SK-N-SH treated with all-trans-retinoic acid at 6 μM for 48 hours (cell line): ENCODE data around the gene PARD3B.
A peak's percentile ranks its signal among the peaks of the same experiment; 100 is the strongest.

Experiments
- ATAC-seq: fragments of 200-7000 bp; cut with Tn5 transposase; 3 replicates; pipeline ENCODE4 v1.9.1; 2020; ENCODE audit warnings: mild to moderate bottlenecking, moderate library complexity
- ARNTL ChIP-seq: fragments of 450-650 bp; formaldehyde crosslinking; IDR thresholded peaks from 2 replicates; pipeline ENCODE4 v1.5.0; 2020; ENCODE audit warnings: low read depth, mild to moderate bottlenecking, moderate library complexity, borderline replicate concordance
- BACH2 ChIP-seq: fragments of 250-450 bp; sonication (Bioruptor Pico); IDR thresholded peaks from 2 replicates; pipeline ENCODE4 v1.9.0; 2021; ENCODE audit warnings: mild to moderate bottlenecking, borderline replicate concordance
- CREB5 ChIP-seq: fragments of 250-450 bp; sonication (Bioruptor Pico); IDR thresholded peaks from 2 replicates; pipeline ENCODE4 v1.5.1; 2020; ENCODE audit warnings: low read depth, mild to moderate bottlenecking, moderate library complexity
- CSDC2 ChIP-seq: fragments of 250-450 bp; sonication (Bioruptor Pico); IDR thresholded peaks from 2 replicates; pipeline ENCODE4 v1.5.0; 2020; ENCODE audit warnings: mild to moderate bottlenecking, moderate library complexity
- CSRNP3 ChIP-seq: fragments of 250-450 bp; sonication (Bioruptor Pico); IDR thresholded peaks from 2 replicates; pipeline ENCODE4 v1.5.1; 2021; ENCODE audit warnings: mild to moderate bottlenecking, moderate library complexity
- ESRRG ChIP-seq: fragments of 250-450 bp; sonication (Bioruptor Pico); IDR thresholded peaks from 2 replicates; pipeline ENCODE4 v1.6.1; 2021; ENCODE audit warnings: mild to moderate bottlenecking
- GLIS3 ChIP-seq: fragments of 250-450 bp; sonication (Bioruptor Pico); IDR thresholded peaks from 2 replicates; pipeline ENCODE4 v1.5.0; 2020; ENCODE audit warnings: mild to moderate bottlenecking, moderate library complexity
- ISL1 ChIP-seq: fragments of 250-450 bp; sonication (Bioruptor Pico); IDR thresholded peaks from 2 replicates; pipeline ENCODE4 v2.1.2; 2022; ENCODE audit warnings: mild to moderate bottlenecking, moderate library complexity
- OSR1 ChIP-seq: fragments of 250-450 bp; sonication (Bioruptor Pico); IDR thresholded peaks from 2 replicates; pipeline ENCODE4 v1.8.0; 2022; ENCODE audit warnings: moderate library complexity, mild to moderate bottlenecking, inconsistent platforms
- POU6F1 ChIP-seq: fragments of 250-450 bp; sonication (Bioruptor Pico); IDR thresholded peaks from 2 replicates; pipeline ENCODE4 v1.8.0; 2021; ENCODE audit warnings: low read depth, mild to moderate bottlenecking, moderate library complexity, borderline replicate concordance
- PPARA ChIP-seq: fragments of 250-450 bp; sonication (Bioruptor Pico); IDR thresholded peaks from 2 replicates; pipeline ENCODE4 v1.5.0; 2020; ENCODE audit warnings: mild to moderate bottlenecking, borderline replicate concordance
- RARB ChIP-seq: fragments of 250-450 bp; sonication (Bioruptor Pico); IDR thresholded peaks from 2 replicates; pipeline ENCODE4 v1.8.0; 2021; ENCODE audit warnings: mild to moderate bottlenecking, moderate library complexity
- SNAI2 ChIP-seq: fragments of 250-450 bp; sonication (Bioruptor Pico); IDR thresholded peaks from 2 replicates; pipeline ENCODE4 v1.5.0; 2020; ENCODE audit warnings: mild to moderate bottlenecking, moderate library complexity
- TCF4 ChIP-seq: fragments of 250-450 bp; sonication (Bioruptor Pico); IDR thresholded peaks from 2 replicates; pipeline ENCODE4 v1.8.0; 2021; ENCODE audit warnings: mild to moderate bottlenecking, moderate library complexity, borderline replicate concordance
- TOX ChIP-seq: fragments of 250-450 bp; sonication (Bioruptor Pico); IDR thresholded peaks from 2 replicates; pipeline ENCODE4 v1.8.0; 2021; ENCODE audit warnings: mild to moderate bottlenecking, moderate library complexity, borderline replicate concordance
- ZC3H10 ChIP-seq: fragments of 250-450 bp; sonication (Bioruptor Pico); IDR thresholded peaks from 2 replicates; pipeline ENCODE4 v1.5.1; 2021; ENCODE audit warnings: mild to moderate bottlenecking, moderate library complexity
- ZFP3 ChIP-seq: fragments of 250-450 bp; sonication (Bioruptor Pico); IDR thresholded peaks from 2 replicates; pipeline ENCODE4 v1.5.0; 2020; ENCODE audit warnings: mild to moderate bottlenecking, moderate library complexity
- ZFP30 ChIP-seq: fragments of 450-650 bp; formaldehyde crosslinking; IDR thresholded peaks from 2 replicates; pipeline ENCODE4 v1.5.0; 2022; ENCODE audit warnings: mild to moderate bottlenecking, moderate library complexity
- ZNF70 ChIP-seq: fragments of 450-650 bp; formaldehyde crosslinking; IDR thresholded peaks from 2 replicates; pipeline ENCODE4 v1.5.0; 2020; ENCODE audit warnings: mild to moderate bottlenecking, moderate library complexity
- ZNF8 ChIP-seq: fragments of 450-650 bp; formaldehyde crosslinking; IDR thresholded peaks from 2 replicates; pipeline ENCODE4 v1.5.0; 2020; ENCODE audit warnings: mild to moderate bottlenecking, moderate library complexity

Gene PARD3B

GRCh38 chr2:204670756-204671155 lies 125.5 kb downstream of the PARD3B start (continued):
- no peak for TF ChIP-seq CREB5
- TF ChIP-seq OSR1 = no peak
- TF ChIP-seq ARNTL = no peak
- no peak for TF ChIP-seq ZFP3 (CRISPR knock-in tag)
- TF ChIP-seq ZNF70 (CRISPR knock-in tag) = no peak
- no peak for TF ChIP-seq SNAI2 (CRISPR knock-in tag)
- TF ChIP-seq ZC3H10 (CRISPR knock-in tag) = no peak
- no peak for TF ChIP-seq TCF4
- TF ChIP-seq POU6F1 = no peak
- no peak for TF ChIP-seq ISL1 (CRISPR knock-in tag)
- no peak for TF ChIP-seq PPARA
- TF ChIP-seq ZNF8 = no peak

- no peak for ATAC-seq
- TF ChIP-seq PPARA (no peak), ZNF70 (CRISPR knock-in tag) (no peak), ZFP30 (CRISPR knock-in tag) (no peak), ISL1 (CRISPR knock-in tag) (no peak), ZFP3 (CRISPR knock-in tag) (no peak), RARB (CRISPR knock-in tag) (no peak), POU6F1 (no peak), CREB5 (no peak), SNAI2 (CRISPR knock-in tag) (no peak), CSDC2 (no peak), ESRRG (CRISPR knock-in tag) (no peak), OSR1 (no peak)
Observed at GRCh38 chr2:204672772-204673171, 127.5 kb downstream of the PARD3B start.

GRCh38 chr2:204673877-204674276 lies 128.6 kb downstream of the PARD3B start:
- peak; percentile 61 for ATAC-seq
- TF ChIP-seq CSDC2 = no peak
- no peak for TF ChIP-seq ZFP30 (CRISPR knock-in tag)
- TF ChIP-seq RARB (CRISPR knock-in tag) = no peak
- no peak for TF ChIP-seq CREB5
- TF ChIP-seq ESRRG (CRISPR knock-in tag) = no peak
- no peak for TF ChIP-seq TOX (CRISPR knock-in tag)
- no peak for TF ChIP-seq ISL1 (CRISPR knock-in tag)

- TF ChIP-seq ZFP3 (CRISPR knock-in tag) = no peak
- TF ChIP-seq ISL1 (CRISPR knock-in tag) = no peak
- TF ChIP-seq ZC3H10 (CRISPR knock-in tag) = no peak
- TF ChIP-seq BACH2 = no peak
- no peak for TF ChIP-seq CSRNP3 (CRISPR knock-in tag)
- no peak for TF ChIP-seq GLIS3 (CRISPR knock-in tag)
- TF ChIP-seq ZFP30 (CRISPR knock-in tag) = no peak
Observed at GRCh38 chr2:204678031-204678430, 132.8 kb downstream of the PARD3B start.

More at GRCh38 chr2:204678031-204678430, 132.8 kb downstream of the PARD3B start:
- no peak for ATAC-seq
